Suprapubic skin (tissue), 3 donors: Measurements from ENCODE around the gene TMPRSS11F.

ENCODE experiments used
- POLR2A ChIP-seq, 2 donors: fragments of 450-650 bp; IDR thresholded peaks; one replicate each; pipeline ENCODE4 v1.6.1; 2017; ENCODE audit warnings: antibody characterized with exemption in 2 of 2, mild to moderate bottlenecking in 2 of 2, moderate library complexity in 2 of 2
- TF ChIP-seq, protein P1 (sequence below), 2 donors: fragments of 200-600 bp in 1 of 2; fragments of 450-650 bp in 1 of 2; sonication (generic) in 1 of 2; IDR thresholded peaks; one replicate each; pipeline ENCODE4 v1.5.1; 2016 to 2019; ENCODE audit warnings: antibody characterized with exemption in 2 of 2, mild to moderate bottlenecking in 1 of 2, moderate library complexity in 1 of 2

DNA sequence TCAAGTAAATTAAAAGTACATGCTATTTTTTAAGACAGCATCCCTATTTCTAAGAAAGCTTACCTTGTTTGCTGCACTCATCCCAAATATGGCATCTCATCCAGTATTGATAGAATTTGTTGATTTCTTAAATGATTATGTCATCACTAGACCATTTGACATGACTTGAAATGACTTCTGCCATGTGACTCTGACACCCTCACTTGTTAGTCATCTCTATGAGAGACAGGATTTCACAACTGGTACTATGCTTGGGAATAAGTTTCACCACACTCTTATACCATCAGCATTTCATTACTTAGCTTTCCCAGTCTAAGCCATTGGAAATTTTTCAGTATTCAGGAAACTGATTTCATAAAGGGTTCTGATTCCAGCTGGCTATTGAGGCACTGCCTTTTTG is 55.3 kb downstream of the TMPRSS11F start:
- TF ChIP-seq, protein P1, sequence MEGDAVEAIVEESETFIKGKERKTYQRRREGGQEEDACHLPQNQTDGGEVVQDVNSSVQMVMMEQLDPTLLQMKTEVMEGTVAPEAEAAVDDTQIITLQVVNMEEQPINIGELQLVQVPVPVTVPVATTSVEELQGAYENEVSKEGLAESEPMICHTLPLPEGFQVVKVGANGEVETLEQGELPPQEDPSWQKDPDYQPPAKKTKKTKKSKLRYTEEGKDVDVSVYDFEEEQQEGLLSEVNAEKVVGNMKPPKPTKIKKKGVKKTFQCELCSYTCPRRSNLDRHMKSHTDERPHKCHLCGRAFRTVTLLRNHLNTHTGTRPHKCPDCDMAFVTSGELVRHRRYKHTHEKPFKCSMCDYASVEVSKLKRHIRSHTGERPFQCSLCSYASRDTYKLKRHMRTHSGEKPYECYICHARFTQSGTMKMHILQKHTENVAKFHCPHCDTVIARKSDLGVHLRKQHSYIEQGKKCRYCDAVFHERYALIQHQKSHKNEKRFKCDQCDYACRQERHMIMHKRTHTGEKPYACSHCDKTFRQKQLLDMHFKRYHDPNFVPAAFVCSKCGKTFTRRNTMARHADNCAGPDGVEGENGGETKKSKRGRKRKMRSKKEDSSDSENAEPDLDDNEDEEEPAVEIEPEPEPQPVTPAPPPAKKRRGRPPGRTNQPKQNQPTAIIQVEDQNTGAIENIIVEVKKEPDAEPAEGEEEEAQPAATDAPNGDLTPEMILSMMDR (IDR thresholded peaks at IDR 0.05) = no peak
- no peak for TF ChIP-seq POLR2A (IDR thresholded peaks at IDR 0.05)
